ENCODE measurements around the gene GATA3.

GRCh38 chr10:8049865-8050555 is 4.5 kb upstream of the GATA3 start:
- no peak for TF ChIP-seq CTCF (IDR thresholded peaks at IDR 0.05)
- TF ChIP-seq POLR2A (IDR thresholded peaks at IDR 0.05): no peak
- no peak for TF ChIP-seq EP300 (IDR thresholded peaks at IDR 0.05)
